NCI-H1694 treated with DMSO at 0.1 percent for 48 hours (cell line): ENCODE measurements around the gene LCE5A.
A peak's percentile ranks its signal among the peaks of the same experiment; 100 is the strongest.
"Not testable (repeated sequence)": the region's sequence is repeated elsewhere in the genome, so short reads cannot be mapped to it uniquely, and the experiment has no call there.

Source experiments
- DNase-seq: peaks from one replicate; lab custom pipeline; 2025; lab: John Stamatoyannopoulos, UW

LCE5A gene, protein sequence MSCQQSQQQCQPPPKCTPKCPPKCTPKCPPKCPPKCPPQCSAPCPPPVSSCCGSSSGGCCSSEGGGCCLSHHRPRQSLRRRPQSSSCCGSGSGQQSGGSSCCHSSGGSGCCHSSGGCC

DNA sequence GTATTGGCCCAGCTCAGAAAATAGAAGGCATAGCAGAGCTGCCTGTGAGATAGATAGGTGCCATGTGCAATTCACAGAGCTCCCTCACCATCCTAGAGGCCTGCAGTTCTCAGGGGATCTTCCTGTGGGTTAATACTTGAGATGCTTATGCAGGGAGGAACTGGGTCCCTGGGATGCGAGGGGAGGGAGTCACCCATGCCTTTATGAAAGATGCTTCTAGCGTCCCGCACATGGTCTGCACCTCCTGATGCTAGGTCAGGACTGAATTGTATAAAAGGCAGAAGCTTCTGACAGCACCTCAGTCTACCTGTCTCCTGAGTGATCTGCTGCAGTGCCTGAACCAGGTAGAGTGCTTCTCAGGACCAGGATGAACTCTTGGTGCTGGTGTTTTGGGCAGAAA lies at the start of gene LCE5A:
TSS of gene LCE5A (plus strand) at position 301 of the 400 bp plus-strand sequence. CDS start 732 bp downstream, outside the sequence.
- no peak for DNase-seq

DNA sequence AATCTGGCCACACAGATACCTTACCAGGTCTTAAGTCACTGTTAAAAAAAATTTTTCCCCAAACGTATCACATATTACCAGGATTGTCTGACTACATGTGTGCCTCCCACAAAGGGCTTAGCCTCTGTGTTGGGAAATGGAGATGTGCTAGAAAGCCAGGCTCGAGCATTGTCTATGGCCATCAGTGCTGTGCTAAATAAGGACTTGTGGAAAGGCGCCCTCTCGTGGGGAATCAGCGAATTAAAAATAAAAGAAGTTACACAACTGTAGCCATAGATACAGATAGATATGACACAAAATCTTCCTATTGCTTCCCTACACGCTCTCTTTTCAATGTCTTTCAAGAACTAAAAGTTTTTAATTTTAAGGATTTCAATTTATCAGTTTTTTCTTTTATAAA lies 49.1 kb upstream of the LCE5A start:
- peak; percentile 30 for DNase-seq

DNA sequence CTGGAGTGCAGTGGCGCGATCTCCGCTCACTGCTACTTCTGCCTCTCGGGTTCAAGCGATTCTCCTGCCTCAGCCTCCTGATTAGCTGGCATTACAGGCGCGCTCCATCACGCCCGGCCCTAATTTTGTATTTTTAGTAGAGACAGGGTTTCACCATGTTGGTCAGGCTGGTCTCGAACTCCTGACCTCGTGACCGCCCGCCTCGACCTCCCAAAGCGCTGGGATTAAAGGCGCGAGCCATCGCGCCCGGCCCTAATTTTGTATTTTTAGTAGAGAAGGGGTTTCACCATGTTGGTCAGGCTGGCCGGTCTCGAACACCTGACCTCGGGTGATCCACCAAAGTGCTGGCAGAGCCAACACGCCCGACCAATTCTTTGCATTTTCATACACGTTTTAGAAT lies 48.0 kb upstream of the LCE5A start:
- no peak for DNase-seq

DNA sequence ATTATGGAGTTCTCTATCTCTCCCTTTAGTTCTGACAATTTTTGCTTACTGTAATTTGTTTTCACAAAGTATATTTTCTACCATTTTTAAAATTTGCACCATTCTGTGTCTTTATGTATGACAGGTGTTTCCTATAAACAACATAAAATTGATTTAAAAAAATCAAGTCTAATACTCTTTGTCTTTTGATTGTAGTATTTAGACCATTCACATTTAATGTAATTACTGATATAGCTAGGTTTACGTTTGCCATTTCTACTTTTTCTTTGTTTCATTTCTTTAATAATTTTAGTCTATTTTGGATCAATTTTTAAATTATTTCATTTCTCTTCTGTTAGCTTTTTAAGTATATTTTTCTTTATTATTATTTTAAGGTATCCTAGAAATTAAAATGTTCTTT lies 44.4 kb upstream of the LCE5A start:
- DNase-seq, result no peak

DNA sequence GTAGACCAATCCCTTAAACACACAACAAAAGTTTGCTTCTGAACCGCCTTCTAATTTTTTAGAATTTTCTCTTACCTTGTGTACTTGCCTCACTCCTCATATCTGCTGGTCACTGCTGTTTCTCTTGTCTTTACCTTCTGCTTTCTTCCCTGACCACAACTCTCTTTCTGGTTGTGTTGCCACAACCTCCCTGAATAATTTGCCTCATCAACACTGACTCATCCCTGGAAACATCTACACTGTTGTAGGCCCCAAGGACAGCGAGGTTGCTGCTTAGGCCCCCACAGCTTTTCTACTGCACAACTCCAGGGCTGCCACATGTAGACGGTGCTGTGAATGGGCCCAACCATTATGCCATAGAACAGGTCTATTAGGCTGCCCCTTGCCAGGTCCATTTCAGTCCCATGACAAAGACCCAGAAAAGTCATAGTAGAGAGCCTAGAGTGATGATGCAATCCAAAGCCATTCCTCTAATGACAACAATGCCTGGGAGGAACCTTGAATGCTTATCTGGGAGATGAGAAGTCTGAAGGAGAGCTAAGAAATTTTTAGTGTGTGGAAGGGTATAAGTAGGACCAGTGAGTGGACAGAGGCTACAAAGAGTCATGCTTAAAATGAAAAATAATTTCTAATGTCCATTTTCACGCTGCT lies 36.6 kb upstream of the LCE5A start:
- DNase-seq, result no peak

DNA sequence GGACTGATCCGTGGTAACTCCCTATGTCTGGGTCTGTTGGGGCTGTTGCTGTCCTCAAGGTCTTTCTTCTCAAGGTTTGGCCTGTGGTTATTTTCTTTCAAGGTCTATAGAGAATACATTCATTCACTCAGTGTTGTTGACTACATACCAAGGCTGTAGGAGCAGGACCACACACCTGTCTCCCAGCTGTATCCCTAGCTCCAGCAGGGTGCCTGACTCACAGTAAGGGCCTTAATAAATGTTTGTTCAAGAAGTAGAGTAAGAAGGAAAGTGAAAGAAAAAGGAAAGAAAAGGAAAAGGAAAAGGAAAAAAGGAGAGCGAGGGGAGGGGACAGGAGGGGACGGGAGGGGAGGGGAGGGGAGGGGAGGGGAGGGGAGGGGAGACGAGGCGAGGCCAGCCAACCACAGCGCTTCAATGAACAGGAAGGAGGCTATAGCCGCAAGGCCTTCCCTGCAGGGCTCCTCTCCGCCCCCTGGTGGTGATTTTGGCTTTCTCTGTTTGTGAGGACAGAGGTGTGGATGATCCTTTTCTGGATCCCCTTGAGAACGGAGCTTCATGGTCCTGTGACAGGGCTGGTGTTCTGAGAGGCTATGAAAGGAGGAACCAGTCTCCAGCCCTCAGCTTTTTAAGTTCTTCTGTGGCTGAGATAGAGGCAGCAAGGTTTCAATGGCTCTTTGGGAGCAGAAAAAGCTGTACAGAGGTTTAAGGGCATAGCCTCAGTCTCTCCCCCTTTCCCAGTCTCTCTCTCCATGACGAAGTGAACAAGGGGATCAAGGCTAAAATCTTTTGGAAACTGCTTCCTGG lies 30.6 kb upstream of the LCE5A start:
- DNase-seq, result no peak

DNA sequence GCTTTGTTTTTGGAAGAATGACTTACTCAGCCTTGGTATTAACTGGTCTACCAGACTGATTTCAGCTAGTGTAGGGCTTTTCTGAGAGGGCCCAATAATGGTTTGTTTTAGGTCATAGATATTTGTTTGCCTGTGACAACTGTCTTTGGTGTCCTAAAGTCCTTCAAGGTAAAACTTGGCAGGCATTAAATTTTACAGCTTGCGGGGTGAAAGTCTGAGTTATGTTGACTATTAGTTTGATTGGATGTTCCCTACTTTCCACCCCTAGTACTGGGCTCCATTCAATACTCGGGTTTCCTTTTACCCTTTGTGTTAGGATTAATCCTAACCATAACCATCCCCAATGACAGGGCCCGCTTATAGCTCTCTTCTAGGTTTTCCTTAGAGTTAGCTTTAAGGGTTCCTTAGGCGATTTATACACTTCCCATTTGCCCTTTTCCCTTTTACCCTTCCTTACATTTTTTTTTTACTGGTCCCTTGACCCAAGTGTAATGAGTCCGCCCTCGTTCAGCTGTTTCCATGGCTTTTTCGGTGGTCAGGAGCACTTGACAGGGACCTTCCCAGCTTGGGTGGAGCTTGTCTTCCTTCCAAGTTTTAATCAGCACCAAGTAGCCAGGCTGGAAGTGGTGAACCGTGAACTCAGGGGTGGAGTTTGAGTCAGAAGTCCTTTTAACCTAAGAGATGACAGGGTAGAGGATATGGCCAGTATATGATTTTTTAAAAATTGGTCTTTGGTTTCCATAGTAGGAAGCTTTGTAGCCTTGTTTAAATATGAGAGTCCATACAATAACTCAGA lies 28.5 kb upstream of the LCE5A start:
- no peak for DNase-seq

DNA sequence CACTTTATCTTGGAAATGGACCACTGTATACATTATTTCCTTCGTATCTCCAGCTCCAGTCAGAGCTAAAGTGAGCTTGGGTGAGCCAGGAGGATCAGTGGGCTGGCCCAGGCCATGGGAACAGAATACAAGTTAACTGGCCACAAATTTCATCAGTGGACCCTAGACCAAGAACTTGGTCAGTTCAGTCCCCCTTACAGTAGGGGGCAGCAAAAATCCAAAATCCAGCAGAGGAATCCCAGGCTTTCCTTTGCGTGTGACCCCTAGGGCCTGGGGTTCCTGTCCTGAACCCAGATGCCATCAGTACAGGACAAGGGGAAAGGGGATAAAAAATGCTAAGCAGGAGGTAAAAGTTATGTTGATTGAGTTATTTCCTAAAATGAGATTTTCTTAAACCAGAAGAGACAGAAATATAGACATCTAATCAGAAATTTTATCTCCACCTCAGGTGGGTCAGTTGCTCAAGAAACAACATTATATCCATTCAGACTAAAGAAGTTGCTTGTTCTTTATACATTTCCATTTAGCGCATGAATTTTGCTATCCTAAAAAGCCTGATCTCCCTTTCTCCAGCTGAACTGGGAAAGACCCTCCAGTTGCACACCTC lies 24.1 kb upstream of the LCE5A start:
- DNase-seq, result no peak

DNA sequence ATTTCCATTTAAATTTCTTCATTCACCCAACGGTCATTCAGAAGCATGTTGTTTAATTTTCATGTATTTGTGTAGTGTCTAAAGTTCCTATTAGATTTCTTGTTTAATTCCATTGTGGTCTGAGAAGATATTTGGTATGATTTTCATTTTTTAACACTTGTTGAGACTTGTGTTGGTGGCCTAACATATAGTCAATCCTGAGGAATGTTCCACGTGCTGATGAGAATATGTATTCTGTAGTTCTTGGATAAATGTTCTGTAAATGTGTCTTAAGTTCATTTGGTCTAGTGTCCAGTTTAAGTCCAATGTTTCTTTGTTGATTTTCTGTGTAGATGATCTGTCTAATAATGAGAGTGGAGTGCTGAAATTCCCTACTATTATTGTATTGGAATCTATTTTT lies 22.7 kb upstream of the LCE5A start:
- DNase-seq, result no peak

DNA sequence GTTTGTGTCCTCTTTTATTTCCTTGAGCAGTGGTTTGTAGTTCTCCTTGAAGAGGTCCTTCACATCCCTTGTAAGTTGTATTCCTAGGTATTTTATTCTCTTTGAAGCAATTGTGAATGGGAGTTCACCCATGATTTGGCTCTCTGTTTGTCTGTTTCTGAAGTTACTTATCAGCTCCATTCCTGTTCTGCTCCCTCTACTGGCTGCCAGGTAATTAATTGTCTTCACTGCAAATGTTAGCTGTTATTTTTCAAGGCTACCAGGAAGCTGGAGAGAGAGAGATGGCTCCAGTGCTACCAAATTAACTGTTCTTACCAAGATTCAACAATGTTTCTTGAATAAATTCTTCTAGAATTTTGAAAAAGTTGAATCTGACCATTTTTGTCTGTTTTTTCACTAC lies 19.1 kb upstream of the LCE5A start:
- not testable (repeated sequence) for DNase-seq

DNA sequence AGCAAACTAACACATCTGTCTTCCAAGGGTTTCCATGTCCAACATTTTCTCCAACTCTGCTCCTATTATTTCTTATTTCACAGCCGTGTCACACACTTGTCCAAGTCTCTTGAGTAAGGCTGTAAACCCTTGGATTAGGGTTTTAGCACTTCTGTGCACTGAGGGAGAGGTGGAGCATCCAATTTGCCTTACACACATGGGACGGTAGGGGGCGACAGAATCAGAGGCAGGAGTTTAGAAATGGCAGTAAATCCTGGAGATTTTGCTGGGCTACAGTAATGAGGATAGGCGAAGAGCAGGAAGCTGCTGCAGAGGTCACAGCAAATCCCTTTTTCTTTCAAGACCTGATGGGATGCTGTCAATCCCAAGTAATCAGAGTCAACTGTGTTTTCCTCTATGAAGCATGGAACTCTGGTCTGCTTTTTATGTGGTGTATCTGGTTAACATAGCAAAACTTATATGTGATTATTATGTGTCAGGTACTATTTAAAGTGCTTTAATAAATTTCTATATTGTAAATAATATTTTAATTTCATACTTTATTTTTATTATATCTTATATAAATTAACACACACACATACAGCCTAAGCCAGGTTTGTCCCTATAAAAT lies 15.4 kb upstream of the LCE5A start:
- DNase-seq, result peak; percentile 17

DNA sequence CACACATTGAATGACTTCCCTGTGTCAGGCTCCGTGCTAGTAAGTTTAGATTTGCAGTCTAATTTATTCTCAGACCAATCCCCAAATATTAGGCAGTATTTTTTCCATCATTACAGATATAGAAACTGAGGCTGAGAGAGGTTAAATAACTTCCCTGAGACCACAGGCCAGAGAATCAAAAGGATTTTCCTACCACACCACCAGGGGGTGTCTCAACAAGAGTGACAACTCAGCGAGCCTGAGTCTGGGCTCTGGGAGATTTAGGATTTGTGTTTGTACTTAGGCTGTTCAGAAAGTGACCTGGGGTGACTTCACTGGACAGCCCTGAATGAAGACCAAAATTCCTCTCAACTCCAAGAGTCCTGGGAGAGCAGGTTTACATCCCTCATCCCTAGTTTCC lies 13.3 kb upstream of the LCE5A start:
- DNase-seq, result no peak

DNA sequence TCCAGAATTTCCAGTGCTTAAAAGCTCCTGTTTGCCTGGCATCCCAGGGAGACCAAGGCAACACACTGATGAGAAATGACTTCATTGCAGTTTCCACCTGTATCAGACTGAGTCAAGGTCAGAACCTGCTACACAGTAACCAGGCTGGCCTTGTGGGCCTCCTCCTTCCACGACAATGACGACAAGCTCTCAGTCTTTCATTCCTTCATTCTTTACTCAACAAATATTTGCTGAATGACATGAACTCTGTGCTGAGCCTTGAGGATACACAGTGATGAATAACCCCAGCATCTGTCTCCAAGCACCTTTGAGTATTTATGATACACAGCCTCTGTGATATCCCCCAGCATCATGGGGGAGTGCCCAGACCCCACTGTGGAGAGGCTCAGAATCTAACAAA lies 8.9 kb upstream of the LCE5A start:
- no peak for DNase-seq

DNA sequence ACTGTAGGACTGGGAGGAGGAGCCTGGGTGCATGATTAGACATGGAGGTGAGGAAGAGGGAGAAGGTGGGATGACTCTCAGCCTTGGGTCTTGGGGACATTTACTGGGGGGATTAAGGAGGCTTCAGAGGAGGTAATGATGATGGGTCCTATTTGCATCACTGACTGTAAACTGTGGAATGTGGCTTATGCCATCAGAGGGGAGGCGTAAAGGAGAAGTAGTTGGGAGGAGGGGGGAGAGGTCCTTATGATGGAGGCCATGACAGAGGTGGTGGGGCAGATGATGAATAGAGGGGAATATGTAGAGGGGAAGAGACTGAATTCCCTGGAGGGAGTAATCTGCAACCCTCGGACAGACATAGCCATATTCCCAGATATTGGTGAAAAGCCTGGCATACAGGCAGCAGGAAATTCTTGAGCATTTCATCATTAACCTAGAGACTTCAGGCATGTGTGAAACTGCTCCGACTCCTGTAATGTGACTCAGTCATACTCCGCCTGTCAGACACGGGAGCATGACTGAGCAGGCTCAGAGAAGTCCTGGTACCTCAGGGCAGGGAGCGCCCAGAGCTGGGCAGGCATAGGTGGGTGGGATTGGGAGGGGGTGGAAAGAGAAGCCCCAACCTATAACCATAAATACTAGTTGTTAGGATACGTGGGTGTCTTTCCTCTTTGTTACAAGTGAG lies 8.0 kb upstream of the LCE5A start:
- no peak for DNase-seq

DNA sequence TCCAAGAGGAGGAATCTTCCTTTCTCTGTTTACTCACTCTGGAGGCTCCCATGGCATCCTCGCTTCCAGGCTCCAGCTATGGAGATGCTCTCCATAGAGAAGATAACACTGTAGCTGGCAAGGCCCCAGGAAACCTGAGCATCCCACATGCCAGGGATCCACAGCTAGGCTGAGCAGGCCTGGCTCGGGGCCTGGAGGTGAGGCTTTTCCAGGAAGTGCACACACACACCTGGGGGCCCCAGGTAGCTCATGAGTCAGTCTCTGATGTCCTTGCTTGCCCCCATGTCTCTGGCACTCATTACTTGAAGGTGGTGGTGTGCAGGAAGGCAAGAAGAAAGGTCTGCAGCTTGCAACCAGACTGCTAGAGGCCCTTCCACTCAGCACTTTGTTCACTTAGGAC lies 5.5 kb upstream of the LCE5A start:
- no peak for DNase-seq

DNA sequence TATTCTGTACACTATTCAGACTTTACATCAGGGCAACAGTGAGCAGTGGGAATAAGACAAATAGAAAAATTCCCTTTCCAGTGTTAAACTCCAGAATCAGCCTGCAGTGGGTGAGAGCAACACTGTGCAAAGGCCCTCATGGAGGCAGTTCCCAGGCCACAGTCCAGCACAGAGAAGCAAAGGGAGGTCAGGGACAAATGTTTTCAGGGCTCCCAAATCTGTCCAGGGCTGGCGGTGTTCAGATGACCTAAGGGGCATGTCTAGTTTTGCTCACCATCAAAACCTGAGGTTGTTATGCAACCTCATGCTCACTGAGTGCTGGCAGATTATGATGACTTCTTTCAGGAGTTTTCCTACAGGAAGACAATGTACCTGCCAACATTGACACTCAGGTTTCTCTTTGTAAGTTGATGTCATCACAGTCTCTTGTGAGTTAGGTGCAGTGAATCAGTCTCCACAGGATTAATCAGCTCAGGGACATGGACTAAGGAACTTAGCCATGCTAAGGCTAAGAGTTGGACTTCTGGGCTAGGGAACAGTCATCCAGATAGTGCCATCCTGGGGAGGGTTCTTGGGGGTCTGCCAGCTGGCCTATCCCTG lies 3.6 kb upstream of the LCE5A start:
- no peak for DNase-seq

DNA sequence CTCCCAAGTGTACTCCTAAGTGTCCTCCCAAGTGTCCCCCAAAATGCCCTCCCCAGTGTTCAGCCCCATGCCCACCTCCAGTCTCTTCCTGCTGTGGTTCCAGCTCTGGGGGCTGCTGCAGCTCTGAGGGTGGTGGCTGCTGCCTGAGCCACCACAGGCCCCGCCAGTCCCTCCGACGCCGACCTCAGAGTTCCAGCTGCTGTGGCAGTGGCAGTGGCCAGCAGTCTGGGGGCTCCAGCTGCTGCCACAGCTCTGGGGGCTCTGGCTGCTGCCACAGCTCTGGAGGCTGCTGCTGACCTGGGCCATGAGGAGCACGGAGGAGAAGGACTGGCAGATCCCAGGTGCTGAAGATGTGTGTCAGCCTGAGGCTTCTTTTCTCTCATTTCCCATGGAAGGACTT lies 993 bp downstream of the LCE5A start:
- no peak for DNase-seq

DNA sequence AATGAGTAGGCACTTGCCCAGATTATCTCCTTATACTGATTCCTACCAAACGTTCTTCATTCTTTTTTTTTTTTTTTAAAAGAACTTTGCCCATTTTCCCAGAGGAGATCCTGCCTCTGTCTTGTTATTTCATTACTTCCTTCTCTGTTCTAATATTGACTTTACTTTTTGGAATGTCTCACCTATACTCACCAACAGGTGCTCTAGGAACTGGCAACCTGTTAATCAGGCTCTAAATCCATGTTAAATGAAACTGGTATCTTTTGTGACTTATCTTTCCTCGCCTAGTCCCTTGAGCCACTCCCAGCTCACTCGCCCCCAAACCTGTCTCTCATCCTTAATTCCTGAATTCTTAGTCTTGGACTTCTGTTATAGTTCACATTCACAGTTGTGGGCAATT lies 2.5 kb downstream of the LCE5A start:
- no peak for DNase-seq

DNA sequence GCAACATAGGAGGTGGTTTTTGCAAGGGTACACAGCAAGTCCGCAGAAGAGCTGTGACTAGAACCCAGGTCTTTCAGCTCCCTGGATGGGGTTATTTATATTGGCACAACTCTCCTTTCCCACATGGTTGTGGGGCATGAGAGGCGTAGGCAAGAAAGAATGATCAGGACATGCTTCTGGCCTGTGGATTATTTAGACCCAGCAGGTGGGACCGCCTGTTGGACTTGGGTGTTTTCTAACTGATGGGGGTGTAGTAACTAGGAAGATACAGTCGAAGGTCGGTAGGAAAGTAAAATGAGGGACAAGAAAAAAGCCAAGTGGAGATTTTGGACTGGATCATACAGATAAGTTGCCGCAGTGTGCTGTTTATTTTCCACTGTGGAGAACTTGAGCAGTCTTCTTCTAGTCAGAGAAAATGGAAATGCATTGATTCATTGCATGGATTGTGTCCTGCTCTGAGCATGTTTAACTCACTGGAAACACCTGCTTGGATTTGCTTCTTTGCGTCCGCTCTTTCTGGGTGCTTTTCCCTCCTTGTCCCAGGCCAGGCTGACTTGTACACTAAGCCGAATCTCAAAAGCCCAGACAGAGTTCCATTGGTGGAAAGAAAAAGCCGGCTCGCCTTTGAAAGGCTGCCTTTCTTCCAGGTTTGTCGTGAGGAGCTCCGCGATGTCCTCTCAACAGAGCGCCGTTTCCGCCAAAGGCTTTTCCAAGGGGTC lies 4.3 kb downstream of the LCE5A start:
- no peak for DNase-seq

DNA sequence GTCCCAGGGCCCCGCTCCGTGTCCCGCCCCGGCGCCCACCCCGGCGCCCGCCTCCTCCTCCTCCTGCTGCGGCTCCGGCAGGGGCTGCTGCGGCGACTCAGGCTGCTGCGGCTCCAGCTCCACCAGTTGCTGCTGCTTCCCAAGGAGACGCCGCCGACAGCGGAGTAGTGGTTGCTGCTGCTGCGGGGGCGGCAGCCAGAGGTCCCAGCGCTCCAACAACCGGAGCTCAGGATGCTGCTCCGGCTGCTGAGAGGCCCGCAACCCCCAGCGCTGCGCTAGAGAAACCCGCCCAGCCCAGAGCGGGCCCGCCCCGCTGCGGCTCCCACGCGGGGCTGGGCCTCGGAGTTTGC lies 4.8 kb downstream of the LCE5A start:
- no peak for DNase-seq
